SK-N-SH treated with all-trans-retinoic acid at 6 μM for 48 hours (cell line): ENCODE data around the gene CETP.
"Not testable (repeated sequence)": the region's sequence is repeated elsewhere in the genome, so short reads cannot be mapped to it uniquely, and the experiment has no call there.

Experiments used
- ATAC-seq: fragments of 200-7000 bp; cut with Tn5 transposase; 3 replicates; pipeline ENCODE4 v1.9.1; 2020; ENCODE audit warnings: mild to moderate bottlenecking, moderate library complexity
- ARNTL ChIP-seq: fragments of 450-650 bp; formaldehyde crosslinking; IDR thresholded peaks from 2 replicates; pipeline ENCODE4 v1.5.0; 2020; ENCODE audit warnings: low read depth, mild to moderate bottlenecking, moderate library complexity, borderline replicate concordance
- BACH2 ChIP-seq: fragments of 250-450 bp; sonication (Bioruptor Pico); IDR thresholded peaks from 2 replicates; pipeline ENCODE4 v1.9.0; 2021; ENCODE audit warnings: mild to moderate bottlenecking, borderline replicate concordance
- CSDC2 ChIP-seq: fragments of 250-450 bp; sonication (Bioruptor Pico); IDR thresholded peaks from 2 replicates; pipeline ENCODE4 v1.5.0; 2020; ENCODE audit warnings: mild to moderate bottlenecking, moderate library complexity
- GLIS3 ChIP-seq: fragments of 250-450 bp; sonication (Bioruptor Pico); IDR thresholded peaks from 2 replicates; pipeline ENCODE4 v1.5.0; 2020; ENCODE audit warnings: mild to moderate bottlenecking, moderate library complexity
- ISL1 ChIP-seq: fragments of 250-450 bp; sonication (Bioruptor Pico); IDR thresholded peaks from 2 replicates; pipeline ENCODE4 v2.1.2; 2022; ENCODE audit warnings: mild to moderate bottlenecking, moderate library complexity
- OSR1 ChIP-seq: fragments of 250-450 bp; sonication (Bioruptor Pico); IDR thresholded peaks from 2 replicates; pipeline ENCODE4 v1.8.0; 2022; ENCODE audit warnings: moderate library complexity, mild to moderate bottlenecking, inconsistent platforms
- PATZ1 ChIP-seq: fragments of 250-450 bp; sonication (Bioruptor Pico); IDR thresholded peaks from 2 replicates; pipeline ENCODE4 v1.8.0; 2020; ENCODE audit warnings: mild to moderate bottlenecking, moderate library complexity, borderline replicate concordance
- RARB ChIP-seq: fragments of 250-450 bp; sonication (Bioruptor Pico); IDR thresholded peaks from 2 replicates; pipeline ENCODE4 v1.8.0; 2021; ENCODE audit warnings: mild to moderate bottlenecking, moderate library complexity
- SNAI2 ChIP-seq: fragments of 250-450 bp; sonication (Bioruptor Pico); IDR thresholded peaks from 2 replicates; pipeline ENCODE4 v1.5.0; 2020; ENCODE audit warnings: mild to moderate bottlenecking, moderate library complexity
- TCF4 ChIP-seq: fragments of 250-450 bp; sonication (Bioruptor Pico); IDR thresholded peaks from 2 replicates; pipeline ENCODE4 v1.8.0; 2021; ENCODE audit warnings: mild to moderate bottlenecking, moderate library complexity, borderline replicate concordance
- TOX ChIP-seq: fragments of 250-450 bp; sonication (Bioruptor Pico); IDR thresholded peaks from 2 replicates; pipeline ENCODE4 v1.8.0; 2021; ENCODE audit warnings: mild to moderate bottlenecking, moderate library complexity, borderline replicate concordance
- TSHZ2 ChIP-seq: fragments of 250-450 bp; sonication (Bioruptor Pico); IDR thresholded peaks from 2 replicates; pipeline ENCODE4 v1.5.0; 2020; ENCODE audit warnings: mild to moderate bottlenecking, moderate library complexity
- ZFP3 ChIP-seq: fragments of 250-450 bp; sonication (Bioruptor Pico); IDR thresholded peaks from 2 replicates; pipeline ENCODE4 v1.5.0; 2020; ENCODE audit warnings: mild to moderate bottlenecking, moderate library complexity
- ZNF565 ChIP-seq: fragments of 450-650 bp; formaldehyde crosslinking; conservative IDR thresholded peaks from 2 replicates; pipeline ENCODE4 v1.5.0; 2020; ENCODE audit warnings: low read depth, mild to moderate bottlenecking, moderate library complexity
- ZNF70 ChIP-seq: fragments of 450-650 bp; formaldehyde crosslinking; IDR thresholded peaks from 2 replicates; pipeline ENCODE4 v1.5.0; 2020; ENCODE audit warnings: mild to moderate bottlenecking, moderate library complexity
- ZNF8 ChIP-seq: fragments of 450-650 bp; formaldehyde crosslinking; IDR thresholded peaks from 2 replicates; pipeline ENCODE4 v1.5.0; 2020; ENCODE audit warnings: mild to moderate bottlenecking, moderate library complexity
- TF ChIP-seq, protein P1 (sequence below): fragments of 250-450 bp; sonication (Bioruptor Pico); IDR thresholded peaks from 2 replicates; pipeline ENCODE4 v1.5.1; 2020; ENCODE audit warnings: low read depth, mild to moderate bottlenecking, moderate library complexity
- TF ChIP-seq, protein P2 (sequence below): fragments of 250-450 bp; sonication (Bioruptor Pico); IDR thresholded peaks from 2 replicates; pipeline ENCODE4 v1.5.1; 2021; ENCODE audit warnings: mild to moderate bottlenecking, moderate library complexity

The CETP gene

DNA sequence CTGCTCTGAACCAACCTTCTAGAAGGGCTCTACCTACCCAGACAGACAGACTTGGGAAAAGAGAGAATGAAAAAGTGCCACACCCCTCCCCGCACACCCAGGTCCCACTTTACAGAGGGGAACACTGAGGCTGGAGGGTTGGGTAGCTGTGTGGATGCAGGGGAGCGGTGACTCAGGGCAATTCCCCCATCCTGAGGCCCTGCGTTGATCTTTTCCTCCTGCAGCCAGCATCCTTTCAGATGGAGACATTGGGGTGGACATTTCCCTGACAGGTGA lies 10.0 kb downstream of the CETP start:
- TF ChIP-seq ISL1 (no peak), ZNF565 (CRISPR knock-in tag) (no peak), ZFP3 (CRISPR knock-in tag) (no peak), PATZ1 (CRISPR knock-in tag) (no peak), BACH2 (no peak), GLIS3 (CRISPR knock-in tag) (no peak), OSR1 (CRISPR knock-in tag) (no peak), TSHZ2 (CRISPR knock-in tag) (no peak), CSDC2 (CRISPR knock-in tag) (no peak), RARB (no peak), SNAI2 (CRISPR knock-in tag) (no peak), ZNF70 (CRISPR knock-in tag) (no peak), TOX (CRISPR knock-in tag) (no peak), ARNTL (no peak)
- TF ChIP-seq, protein P1, sequence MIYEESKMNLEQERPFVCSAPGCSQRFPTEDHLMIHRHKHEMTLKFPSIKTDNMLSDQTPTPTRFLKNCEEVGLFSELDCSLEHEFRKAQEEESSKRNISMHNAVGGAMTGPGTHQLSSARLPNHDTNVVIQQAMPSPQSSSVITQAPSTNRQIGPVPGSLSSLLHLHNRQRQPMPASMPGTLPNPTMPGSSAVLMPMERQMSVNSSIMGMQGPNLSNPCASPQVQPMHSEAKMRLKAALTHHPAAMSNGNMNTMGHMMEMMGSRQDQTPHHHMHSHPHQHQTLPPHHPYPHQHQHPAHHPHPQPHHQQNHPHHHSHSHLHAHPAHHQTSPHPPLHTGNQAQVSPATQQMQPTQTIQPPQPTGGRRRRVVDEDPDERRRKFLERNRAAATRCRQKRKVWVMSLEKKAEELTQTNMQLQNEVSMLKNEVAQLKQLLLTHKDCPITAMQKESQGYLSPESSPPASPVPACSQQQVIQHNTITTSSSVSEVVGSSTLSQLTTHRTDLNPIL = no peak
- no peak for ATAC-seq

DNA sequence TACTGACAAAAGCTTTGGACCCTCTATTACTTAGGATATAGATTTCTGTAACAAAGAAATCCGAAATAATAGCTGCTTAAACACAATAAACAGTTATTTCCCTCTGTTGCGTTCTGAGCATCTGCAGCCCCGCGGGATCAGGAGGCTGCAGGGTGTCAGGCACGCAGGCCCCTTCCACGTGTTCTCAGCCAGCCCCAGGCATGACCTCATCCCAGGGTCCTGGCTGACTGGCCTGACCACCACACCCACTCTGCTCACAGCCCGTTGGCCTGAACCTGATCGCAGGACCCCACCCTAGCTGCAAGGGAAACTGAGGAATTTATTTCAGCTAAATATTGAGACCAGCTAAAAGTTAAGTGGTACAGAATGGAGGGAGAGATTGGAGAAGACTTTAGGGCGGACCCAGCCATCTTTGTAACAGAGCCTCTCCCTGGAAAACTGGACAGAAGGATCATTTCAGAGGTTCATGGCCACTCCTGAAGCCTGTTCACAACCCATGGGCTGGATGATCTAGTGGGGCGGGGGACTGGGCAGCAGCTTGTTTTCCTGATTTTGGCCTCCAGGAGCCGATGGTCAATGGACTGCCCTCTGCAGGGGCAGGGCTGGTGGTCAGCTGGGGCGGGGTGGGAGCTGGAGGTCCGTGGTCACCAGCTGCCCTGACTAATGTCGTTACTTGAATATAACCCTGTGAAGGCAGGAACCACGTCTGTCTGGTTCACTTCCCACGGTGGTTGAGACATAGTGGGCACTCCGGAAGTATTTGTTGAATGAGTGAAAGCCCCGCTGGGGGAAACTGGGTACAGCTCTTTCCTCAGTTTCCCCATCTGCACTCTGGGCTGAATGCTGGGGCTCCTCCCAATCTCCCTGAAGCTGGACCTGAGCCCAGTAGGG lies 10.9 kb downstream of the CETP start:
- ATAC-seq = no peak
- TF ChIP-seq ZNF70 (CRISPR knock-in tag) (no peak), TOX (CRISPR knock-in tag) (no peak), ZFP3 (CRISPR knock-in tag) (no peak), TCF4 (CRISPR knock-in tag) (no peak)

DNA sequence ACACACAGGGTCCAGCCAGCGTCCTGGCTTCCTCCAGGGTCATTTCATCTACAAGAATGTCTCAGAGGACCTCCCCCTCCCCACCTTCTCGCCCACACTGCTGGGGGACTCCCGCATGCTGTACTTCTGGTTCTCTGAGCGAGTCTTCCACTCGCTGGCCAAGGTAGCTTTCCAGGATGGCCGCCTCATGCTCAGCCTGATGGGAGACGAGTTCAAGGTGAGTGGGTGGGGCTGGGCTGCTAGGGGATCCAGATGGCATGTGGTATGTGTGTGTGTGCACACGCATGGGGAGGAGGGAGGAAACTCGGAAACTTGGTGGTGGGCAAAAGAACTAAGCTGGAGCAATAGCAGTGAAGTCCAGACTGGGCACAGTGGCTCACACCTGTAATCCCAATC lies 11.5 kb downstream of the CETP start:
- no peak for ATAC-seq
- TF ChIP-seq, protein P2, sequence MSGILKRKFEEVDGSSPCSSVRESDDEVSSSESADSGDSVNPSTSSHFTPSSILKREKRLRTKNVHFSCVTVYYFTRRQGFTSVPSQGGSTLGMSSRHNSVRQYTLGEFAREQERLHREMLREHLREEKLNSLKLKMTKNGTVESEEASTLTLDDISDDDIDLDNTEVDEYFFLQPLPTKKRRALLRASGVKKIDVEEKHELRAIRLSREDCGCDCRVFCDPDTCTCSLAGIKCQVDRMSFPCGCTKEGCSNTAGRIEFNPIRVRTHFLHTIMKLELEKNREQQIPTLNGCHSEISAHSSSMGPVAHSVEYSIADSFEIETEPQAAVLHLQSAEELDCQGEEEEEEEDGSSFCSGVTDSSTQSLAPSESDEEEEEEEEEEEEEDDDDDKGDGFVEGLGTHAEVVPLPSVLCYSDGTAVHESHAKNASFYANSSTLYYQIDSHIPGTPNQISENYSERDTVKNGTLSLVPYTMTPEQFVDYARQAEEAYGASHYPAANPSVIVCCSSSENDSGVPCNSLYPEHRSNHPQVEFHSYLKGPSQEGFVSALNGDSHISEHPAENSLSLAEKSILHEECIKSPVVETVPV (CRISPR knock-in tag) = no peak
- TF ChIP-seq ZNF8 (CRISPR knock-in tag) = no peak

DNA sequence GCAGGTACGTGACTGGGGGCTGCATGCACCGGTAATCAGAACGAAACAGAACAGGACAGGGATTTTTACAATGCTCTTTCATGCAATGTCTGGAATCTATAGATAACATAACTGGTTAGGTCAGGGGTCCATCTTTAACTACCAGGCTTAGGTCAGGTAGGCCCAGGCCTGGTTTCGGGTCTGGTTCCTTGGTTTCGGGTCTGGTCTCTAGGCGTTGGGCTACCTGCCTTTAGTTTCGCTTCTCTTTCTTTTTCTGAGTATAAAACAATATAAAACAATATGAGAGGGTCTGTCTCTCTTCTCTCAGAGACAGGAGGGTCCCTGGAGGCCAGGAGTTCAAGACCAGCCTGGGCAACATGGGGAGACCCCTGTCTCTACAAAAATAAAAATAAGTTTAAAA lies 12.1 kb downstream of the CETP start:
- not testable (repeated sequence) for ATAC-seq

DNA sequence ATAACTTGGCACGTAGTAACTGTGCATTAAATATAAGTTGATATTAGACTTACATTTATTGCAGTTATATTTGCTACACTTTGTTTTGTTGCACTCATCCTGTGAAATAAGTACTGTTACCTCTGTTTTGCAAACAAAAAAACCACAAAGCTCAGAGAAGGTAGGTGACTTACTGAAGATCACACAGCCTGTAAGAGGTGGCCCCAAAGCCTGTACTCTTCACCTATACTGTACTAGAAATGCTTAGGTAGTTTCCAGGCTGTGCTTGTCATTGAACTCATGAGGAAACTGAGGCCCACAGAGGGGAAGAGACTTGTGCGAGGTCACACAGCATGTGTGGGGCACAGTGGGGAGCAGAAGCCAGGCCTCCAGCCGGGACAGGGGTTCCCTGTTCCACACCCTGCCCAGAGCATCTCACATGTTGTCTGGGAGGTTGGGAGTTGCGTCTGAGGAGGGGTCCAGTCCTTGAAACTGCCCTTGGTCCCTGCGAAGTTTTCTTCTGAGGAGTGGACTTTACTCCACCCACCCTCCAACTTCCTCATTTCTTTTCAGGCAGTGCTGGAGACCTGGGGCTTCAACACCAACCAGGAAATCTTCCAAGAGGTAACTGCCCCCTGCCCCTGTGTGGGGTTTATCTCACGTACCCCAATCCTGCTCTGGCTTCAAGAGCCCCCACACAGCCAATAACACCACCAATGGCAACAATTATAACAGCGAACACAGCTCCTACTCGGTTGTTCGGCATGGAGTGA lies 13.0 kb downstream of the CETP start:
- no peak for ATAC-seq
- no peak for TF ChIP-seq ISL1
- TF ChIP-seq BACH2 = no peak
- TF ChIP-seq ZNF70 (CRISPR knock-in tag) = no peak
- TF ChIP-seq ZNF565 (CRISPR knock-in tag) = no peak
- no peak for TF ChIP-seq ZNF8 (CRISPR knock-in tag)
- TF ChIP-seq TCF4 (CRISPR knock-in tag) = no peak
- TF ChIP-seq ZFP3 (CRISPR knock-in tag) = no peak
- TF ChIP-seq ARNTL = no peak
